CD4-positive, alpha-beta T cell treated with Interleukin-17A for 1 hour (primary cell): Measurements from ENCODE around the gene ACCSL.

ENCODE experiments used
- DNase-seq: peaks from one replicate; pipeline ENCODE4 v3.0.0-alpha.2; 2020

ACCSL gene

GRCh38 chr11:44065841-44066731 is 18.3 kb downstream of the ACCSL start, which contains the start of gene ACCS:
ACCS (plus strand) TSS chr11:44066270; CDS start chr11:44067628, 1,358 bp downstream.
- DNase-seq, result peak; percentile 90

GRCh38 chr11:44066732-44067141 is 19.0 kb downstream of the ACCSL start:
- no peak for DNase-seq

GRCh38 chr11:44067266-44067665 is 19.5 kb downstream of the ACCSL start:
- no peak for DNase-seq

DNA sequence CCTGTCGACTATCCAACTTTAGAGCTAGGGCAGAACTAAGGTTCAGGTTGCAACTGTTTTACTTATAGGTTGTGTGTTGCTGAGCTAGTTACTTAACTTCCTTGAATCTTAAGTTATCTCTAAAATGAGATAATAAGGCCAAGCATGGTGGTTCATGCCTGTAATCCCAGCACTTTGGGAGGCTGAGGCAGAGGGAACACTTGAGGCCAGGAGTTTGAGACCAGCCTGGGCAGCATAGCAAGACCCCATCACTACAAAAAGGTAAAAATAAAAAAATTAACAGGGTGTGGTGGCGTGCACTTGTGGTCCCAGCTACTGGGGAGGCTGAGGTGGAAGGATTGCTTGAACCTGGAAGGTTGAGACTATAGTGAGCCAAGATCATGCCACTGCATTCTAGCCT is 20.4 kb downstream of the ACCSL start:
- no peak for DNase-seq

- DNase-seq, result no peak
Measured at GRCh38 chr11:44071157-44071556, 23.4 kb downstream of the ACCSL start.

- DNase-seq, result no peak
Measured at GRCh38 chr11:44072757-44073658, 25.2 kb downstream of the ACCSL start.

GRCh38 chr11:44078794-44079193 is 31.0 kb downstream of the ACCSL start:
- no peak for DNase-seq

GRCh38 chr11:44079376-44079775 is 31.6 kb downstream of the ACCSL start:
- DNase-seq, result no peak

- DNase-seq, result no peak
Measured at GRCh38 chr11:44080951-44081350, 33.2 kb downstream of the ACCSL start.

GRCh38 chr11:44082645-44083044 is 34.9 kb downstream of the ACCSL start:
- DNase-seq, result no peak

- DNase-seq, result no peak
Measured at GRCh38 chr11:44083433-44083832, 35.7 kb downstream of the ACCSL start.

- no peak for DNase-seq
Measured at GRCh38 chr11:44083906-44084305, 36.1 kb downstream of the ACCSL start.

DNA sequence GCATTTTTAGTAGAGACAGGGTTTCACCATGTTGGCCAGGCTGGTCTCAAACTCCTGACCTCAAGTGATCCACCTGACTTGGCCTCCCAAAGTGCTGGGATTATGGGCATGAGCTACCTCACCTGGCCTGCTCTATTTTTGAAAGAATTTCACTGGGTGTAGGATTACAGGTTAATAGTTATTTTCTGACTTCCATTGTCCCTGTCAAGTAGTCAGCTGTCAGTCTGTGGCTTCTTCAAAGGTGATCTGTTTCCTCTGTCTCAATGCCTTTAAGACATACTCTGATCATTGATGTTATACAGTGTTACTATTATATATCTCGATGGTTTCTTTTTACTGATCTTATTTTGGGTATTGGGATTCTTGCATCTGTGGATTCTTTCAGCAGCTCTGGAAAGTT is 37.5 kb downstream of the ACCSL start:
- no peak for DNase-seq

DNA sequence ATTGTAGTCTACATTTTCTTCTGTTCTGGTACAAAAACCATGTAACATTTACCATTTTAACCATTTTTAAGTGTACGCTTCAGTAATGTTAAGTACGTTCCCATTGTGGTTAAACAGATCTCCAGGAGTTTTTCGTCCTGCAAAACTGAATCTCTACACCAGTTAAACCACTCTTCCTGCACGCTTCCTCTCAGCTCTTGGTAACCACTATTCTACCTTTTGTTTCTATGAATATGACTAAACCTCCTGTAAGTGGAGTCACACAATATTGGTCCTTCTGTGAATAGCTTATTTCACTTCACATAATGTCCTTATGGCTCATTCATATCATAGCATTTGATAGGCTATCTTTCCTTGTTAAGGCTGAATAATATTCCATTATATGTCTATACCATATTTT is 40.6 kb downstream of the ACCSL start:
- no peak for DNase-seq

DNA sequence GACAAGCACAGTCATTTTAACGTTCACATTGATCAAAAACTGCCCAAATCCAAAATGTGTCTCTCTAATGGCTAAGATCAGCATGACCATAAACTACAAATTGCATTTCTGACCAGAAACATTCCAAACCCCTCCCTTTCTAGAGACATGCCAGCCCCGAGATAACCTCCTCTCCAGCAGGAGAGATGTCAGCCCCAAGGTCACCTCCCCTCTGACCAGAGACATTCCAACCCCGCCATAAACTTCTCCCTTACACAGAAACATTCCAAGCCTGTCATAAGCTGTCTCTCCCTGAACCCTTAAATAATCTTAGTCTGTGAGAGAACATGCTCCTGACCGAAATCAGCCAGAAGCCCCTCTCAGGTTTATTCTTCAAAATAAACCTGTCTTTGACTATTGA is 41.1 kb downstream of the ACCSL start:
- no peak for DNase-seq

GRCh38 chr11:44090539-44090938 is 42.8 kb downstream of the ACCSL start:
- no peak for DNase-seq

- DNase-seq, result peak; percentile 85
Measured at GRCh38 chr11:44094260-44094868, 46.6 kb downstream of the ACCSL start.

GRCh38 chr11:44095506-44096359 is 48.0 kb downstream of the ACCSL start, which contains the start of gene EXT2:
EXT2 (plus strand) TSS chr11:44095678; CDS start chr11:44107713, 12,035 bp downstream.
- peak; percentile 87 for DNase-seq

DNA sequence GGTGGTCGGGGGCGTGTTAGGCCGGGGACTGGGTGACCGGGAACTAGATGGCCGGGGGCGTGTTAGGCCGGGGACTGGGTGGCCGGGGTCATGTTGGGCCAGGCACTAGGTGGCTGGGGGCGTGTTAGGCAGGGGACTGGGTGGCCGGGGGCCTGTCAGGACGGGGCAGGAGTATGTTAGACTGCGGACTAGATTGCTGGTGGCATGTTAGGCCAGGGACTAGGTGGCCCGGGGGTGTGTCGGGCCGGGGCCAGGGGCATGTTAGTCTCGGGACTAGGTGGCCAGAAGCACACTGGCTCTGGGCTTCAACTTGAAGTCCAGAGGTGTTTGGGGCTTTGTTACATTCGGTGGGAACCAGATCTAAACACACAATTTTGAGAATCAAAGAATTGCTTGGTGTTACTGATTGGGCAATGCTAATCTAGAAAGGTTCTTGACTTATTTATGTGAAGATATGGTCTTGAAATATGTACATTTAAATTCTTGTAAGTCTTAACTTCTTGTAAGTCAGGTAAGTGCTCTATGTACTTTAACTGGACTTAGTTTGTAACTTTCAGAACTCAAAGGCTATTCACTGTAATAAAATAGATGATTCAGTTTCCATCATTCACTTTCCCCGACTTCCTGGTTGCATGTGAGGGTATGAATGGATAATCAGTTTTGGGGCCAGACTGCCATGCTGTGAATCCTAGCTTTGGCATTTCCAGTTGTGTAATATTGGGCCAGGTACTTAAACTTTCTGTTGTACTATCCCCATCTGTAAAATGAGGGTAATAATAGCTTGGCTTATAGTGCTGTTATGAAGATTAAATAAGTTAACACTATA is 48.8 kb downstream of the ACCSL start:
- no peak for DNase-seq

GRCh38 chr11:44097821-44098220 is 50.0 kb downstream of the ACCSL start:
- DNase-seq, result no peak

- DNase-seq, result no peak
Measured at GRCh38 chr11:44101098-44101497, 53.3 kb downstream of the ACCSL start.
